Right ventricle myocardium superior (tissue), 1 donor: ENCODE results near the gene CARD19. TPM values are rescaled to one million over a fixed set of nuclear protein-coding genes. Genes with fewer than 3 reads are reported as not detected.

Source experiments
- ATAC-seq: fragments of 200-7000 bp; cut with Tn5 transposase; one replicate; pipeline ENCODE4 v1.9.1; 2020; ENCODE audit warnings: mild to moderate bottlenecking; ENCODE audit not compliant: poor library complexity
- DNase-seq: peaks from one replicate; pipeline ENCODE4 v3.0.0-alpha.2; 2020
- intact Hi-C: fragments of 100-400 bp; cut with DNase I; formaldehyde crosslinking; loops from one replicate; pipeline ENCODE4 v1.11.2; 2022
- total RNA-seq: library from RNA; stranded (reverse); fragmentation: NEBNext Ultra II Directional; extraction: Animal tissue kit (Norgen Biotek cat#: 25700); gene quantifications from one replicate; pipeline ENCODE4 v1.2.1, GENCODE V29; 2021
- donor health status: DM: no; HTN: yes; CAD: no; lungs with severe emphysema.

The CARD19 gene
- total RNA-seq, 1 donor from 2014 or later: 27.5 TPM

- intact Hi-C loops: no loop called here
- DNase-seq (peak; percentile 20), ATAC-seq (no peak)
These were observed 29.4 kb downstream of the CARD19 start for GRCh38 chr9:93125331-93125894.

DNA sequence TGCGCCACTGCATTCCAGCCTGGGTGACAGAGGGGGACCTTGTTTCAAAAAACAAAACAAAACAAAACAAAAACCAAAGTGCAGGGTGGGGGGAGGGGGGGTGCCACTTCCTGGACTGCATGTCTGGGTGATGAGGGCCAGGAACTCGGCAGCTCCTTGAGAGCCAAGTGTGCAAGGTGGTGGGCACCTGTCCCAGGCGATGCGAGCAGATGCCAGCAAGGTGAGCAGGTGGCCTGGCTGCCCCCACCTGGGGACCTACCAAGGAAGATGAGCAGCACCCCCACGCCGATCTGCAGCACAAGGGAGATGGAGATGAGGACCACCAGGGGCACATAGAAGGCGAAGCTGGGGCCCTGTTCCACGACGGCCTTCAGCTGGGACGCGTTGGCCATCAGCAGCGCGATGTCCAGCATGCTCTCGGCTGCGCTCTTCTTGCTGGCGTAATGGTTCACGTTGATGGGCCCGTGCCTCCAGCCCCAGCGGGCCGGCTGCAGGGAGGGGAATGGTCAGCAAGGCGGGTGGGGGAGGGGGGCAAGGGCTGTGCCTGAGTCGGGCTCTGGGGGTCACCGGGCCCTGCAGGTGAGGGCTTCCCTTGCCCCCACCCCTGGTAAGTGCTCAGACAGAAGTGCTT, 30.2 kb downstream of the CARD19 start:
- ATAC-seq (no peak), DNase-seq (peak; percentile 38)
- intact Hi-C loops: no loop called here

DNA sequence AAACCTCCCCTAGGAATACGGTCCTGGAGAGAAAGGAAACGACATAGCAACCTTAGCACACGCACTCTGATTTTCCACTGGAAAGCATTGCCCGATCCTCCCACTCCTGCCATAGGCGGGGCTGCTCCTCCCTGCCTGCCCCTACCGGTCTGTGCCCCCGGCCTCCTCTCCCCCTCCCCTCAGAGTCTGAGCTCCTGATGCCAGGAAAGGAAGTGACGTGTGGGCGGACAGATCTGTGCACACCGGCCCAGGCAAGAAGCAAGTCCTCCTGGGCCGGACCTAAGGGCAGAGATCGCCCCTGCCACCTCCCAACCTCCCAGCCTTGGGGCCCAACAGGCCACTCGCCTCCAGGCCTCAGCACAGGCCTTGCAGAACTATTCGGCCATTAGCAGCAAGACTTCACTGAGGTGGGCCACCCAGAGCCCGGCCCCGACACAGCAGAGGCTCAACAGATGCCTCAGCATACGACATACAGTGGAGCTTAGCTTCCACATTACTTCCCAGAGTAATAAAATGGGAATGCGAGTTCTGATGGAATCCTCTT, 30.9 kb downstream of the CARD19 start:
- intact Hi-C loops: no loop called here
- ATAC-seq (no peak), DNase-seq (peak; percentile 41)

GRCh38 chr9:93127395-93127911, 31.4 kb downstream of the CARD19 start:
- ATAC-seq (peak; percentile 6), DNase-seq (no peak)
- intact Hi-C loops: no loop called here

GRCh38 chr9:93128011-93128714, 32.1 kb downstream of the CARD19 start:
- DNase-seq (no peak), ATAC-seq (no peak)
- intact Hi-C loops: no loop called here

GRCh38 chr9:93128715-93129224, 32.8 kb downstream of the CARD19 start:
- ATAC-seq (no peak), DNase-seq (no peak)
- intact Hi-C loops: no loop called here

GRCh38 chr9:93129286-93129685, 33.3 kb downstream of the CARD19 start:
- ATAC-seq (no peak), DNase-seq (peak; percentile 68)

DNA sequence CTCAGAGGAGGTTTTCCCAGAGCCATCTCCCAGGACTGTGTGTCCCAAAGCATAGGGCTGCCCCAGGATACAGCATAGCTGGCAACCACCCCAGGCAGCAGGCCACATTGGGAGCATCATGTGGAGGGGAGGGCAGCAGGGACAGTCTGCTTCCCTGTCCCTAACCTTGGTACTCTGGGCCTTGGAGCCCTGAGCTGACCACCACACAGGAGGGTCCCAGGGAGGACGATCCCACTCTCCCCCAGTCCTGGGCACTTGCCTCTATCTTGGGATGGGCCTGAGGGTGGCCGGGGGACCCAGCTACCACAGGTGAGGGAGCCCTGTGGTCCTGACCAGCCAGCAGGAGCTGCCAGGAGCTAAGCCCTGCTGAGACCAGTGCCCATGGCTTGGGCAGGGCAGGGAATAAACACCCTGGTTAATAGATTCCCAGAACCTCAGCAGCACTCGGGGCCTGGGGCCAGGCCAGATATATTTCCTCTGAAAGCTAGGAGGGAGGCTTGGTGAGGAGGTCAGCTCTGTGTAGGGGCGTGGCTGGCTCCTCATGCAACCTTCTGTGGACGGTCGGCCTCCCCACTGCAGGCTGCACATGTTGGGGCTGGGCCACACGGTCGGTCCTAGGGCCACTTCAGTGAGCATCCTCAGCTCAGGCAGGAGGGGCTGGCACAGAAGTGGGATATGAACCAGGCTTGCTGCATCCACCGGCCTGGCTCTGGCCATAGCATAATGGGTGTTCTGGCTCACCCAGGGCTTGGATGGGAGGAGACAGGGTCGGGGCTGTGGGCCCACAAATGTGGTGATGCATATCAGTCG, 33.9 kb downstream of the CARD19 start:
- peak; percentile 79 for DNase-seq
- intact Hi-C loops: no loop called here
- ATAC-seq: peak; percentile 35

More at GRCh38 chr9:93129286-93129685, 33.3 kb downstream of the CARD19 start:
- intact Hi-C loops: no loop called here

- DNase-seq (peak; percentile 77), ATAC-seq (no peak)
- intact Hi-C loops: no loop called here
These were observed 35.0 kb downstream of the CARD19 start for GRCh38 chr9:93130861-93131481.

DNA sequence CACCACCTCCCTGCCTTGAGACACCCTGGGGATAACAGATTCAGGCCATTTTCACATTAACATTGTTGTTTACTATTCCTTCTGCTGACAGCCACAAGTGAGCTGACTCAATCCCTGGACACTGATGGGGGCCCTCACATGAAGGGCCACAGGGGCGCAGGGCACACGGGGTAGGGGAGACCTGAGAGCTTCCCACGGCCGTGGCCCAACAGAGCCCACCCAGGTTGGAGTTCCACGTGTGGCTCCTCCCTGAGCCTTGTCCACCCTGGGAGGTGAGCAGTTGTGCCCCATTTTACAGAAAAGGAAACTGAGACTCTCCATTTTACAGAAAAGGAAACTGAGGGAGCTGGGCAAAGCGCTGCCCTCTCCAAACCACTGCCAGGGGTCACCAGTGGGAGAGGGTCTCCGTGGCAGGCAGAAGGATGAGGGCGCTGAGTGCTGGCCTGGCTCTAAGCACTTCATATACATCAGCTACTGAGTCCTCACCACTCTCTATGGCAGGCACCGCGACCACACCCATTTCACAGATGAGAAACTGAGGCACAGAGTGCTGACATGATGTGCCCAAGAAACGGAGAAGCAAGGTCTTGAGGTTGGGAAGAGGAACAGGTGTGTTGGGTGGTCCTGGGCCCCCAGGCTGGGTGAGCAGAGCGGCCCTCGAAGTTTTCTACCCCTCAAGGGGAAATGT, 35.7 kb downstream of the CARD19 start:
- no peak for DNase-seq
- intact Hi-C loops: no loop called here
- ATAC-seq: no peak

- intact Hi-C loops: no loop called here
- peak; percentile 48 for ATAC-seq
- peak; percentile 79 for DNase-seq
These were observed 36.4 kb downstream of the CARD19 start for GRCh38 chr9:93132287-93132927.

- peak; percentile 24 for ATAC-seq
- DNase-seq: no peak
- intact Hi-C loops: no loop called here
These were observed 37.1 kb downstream of the CARD19 start for GRCh38 chr9:93132946-93133680.

GRCh38 chr9:93133681-93134014, 37.6 kb downstream of the CARD19 start:
- intact Hi-C loops: no loop called here
- ATAC-seq (peak; percentile 69), DNase-seq (peak; percentile 84)

- intact Hi-C loops: no loop called here
- peak; percentile 79 for DNase-seq
- ATAC-seq: peak; percentile 87
These were observed 38.2 kb downstream of the CARD19 start, which contains the start of gene NINJ1 for GRCh38 chr9:93134015-93134739. TSS of gene NINJ1 (minus strand) at chr9:93134251. CDS start at chr9:93134217, 34 bp downstream.

GRCh38 chr9:93134740-93135444, 38.9 kb downstream of the CARD19 start:
- no peak for DNase-seq
- intact Hi-C loops: no loop called here
- ATAC-seq: no peak
